Glutamatergic neuron (in vitro differentiated cells): ENCODE data around the gene RAD51B. TPM values are rescaled to one million over a fixed set of nuclear protein-coding genes. Genes with fewer than 3 reads are reported as not detected.

ENCODE experiments used
- DNase-seq: peaks from one replicate; pipeline ENCODE4 v3.0.0; 2022
- H3K27ac Mint-ChIP-seq: one replicate; pipeline ENCODE4 v1.8.0; 2020; ENCODE audit warnings: mild to moderate bottlenecking, mixed read lengths, inconsistent platforms; ENCODE audit not compliant: unreplicated experiment
- H3K27me3 Mint-ChIP-seq: one replicate; pipeline ENCODE4 v1.8.0; 2020; ENCODE audit warnings: mild to moderate bottlenecking, moderate library complexity, mixed read lengths, inconsistent platforms; ENCODE audit not compliant: unreplicated experiment
- H3K36me3 Mint-ChIP-seq: one replicate; pipeline ENCODE4 v1.8.0; 2020; ENCODE audit warnings: mild to moderate bottlenecking, mixed read lengths, inconsistent platforms; ENCODE audit not compliant: unreplicated experiment
- H3K4me1 Mint-ChIP-seq: one replicate; pipeline ENCODE4 v1.8.0; 2020; ENCODE audit warnings: mild to moderate bottlenecking, low read depth, mixed read lengths, inconsistent platforms; ENCODE audit not compliant: unreplicated experiment
- H3K4me3 Mint-ChIP-seq: one replicate; pipeline ENCODE4 v1.8.0; 2020; ENCODE audit warnings: mild to moderate bottlenecking, mixed read lengths, inconsistent platforms; ENCODE audit not compliant: unreplicated experiment
- H3K9me3 Mint-ChIP-seq: one replicate; pipeline ENCODE4 v1.8.0; 2020; ENCODE audit warnings: mild to moderate bottlenecking, moderate library complexity, mixed read lengths, inconsistent platforms; ENCODE audit not compliant: unreplicated experiment
- CTCF ChIP-seq: fragments of 200-600 bp; sonication (generic); IDR thresholded peaks from one replicate; pipeline ENCODE4 v1.5.0; 2021; ENCODE audit not compliant: partially characterized antibody, unreplicated experiment
- total RNA-seq: library from RNA; stranded (reverse); fragmentation: NEBNext Ultra II Directional; extraction: Animal tissue kit (Norgen Biotek cat#: 25700); gene quantifications from one replicate; pipeline ENCODE4 v1.2.1, GENCODE V29; 2021; ENCODE audit not compliant: unreplicated experiment

RAD51B gene
- total RNA-seq, 1 donor from 2014 or later = 9.7 TPM

GRCh38 chr14:68757618-68758081 lies 938.1 kb downstream of the RAD51B start:
- H3K4me3 Mint-ChIP-seq = no peak overlapping the region
- TF ChIP-seq CTCF = no peak
- H3K27me3 Mint-ChIP-seq = peaks cover 3% of the 10 kb centered on the region
- H3K36me3 Mint-ChIP-seq = no peaks in the 10 kb centered on the region
- peaks cover 5% of the 10 kb centered on the region for H3K4me1 Mint-ChIP-seq
- H3K9me3 Mint-ChIP-seq = no peaks in the 10 kb centered on the region
- H3K27ac Mint-ChIP-seq = no peak overlapping the region
- DNase-seq = no peak

GRCh38 chr14:68758301-68758700 lies 938.7 kb downstream of the RAD51B start:
- no peaks in the 10 kb centered on the region for H3K36me3 Mint-ChIP-seq
- H3K4me1 Mint-ChIP-seq = peaks cover 6% of the 10 kb centered on the region
- no peak for TF ChIP-seq CTCF
- no peak overlapping the region for H3K4me3 Mint-ChIP-seq
- H3K9me3 Mint-ChIP-seq = no peaks in the 10 kb centered on the region
- no peak for DNase-seq
- H3K27ac Mint-ChIP-seq = no peak overlapping the region
- H3K27me3 Mint-ChIP-seq = peaks cover 3% of the 10 kb centered on the region

- Mint-ChIP-seq H3K27me3 (peaks cover 3% of the 10 kb centered on the region), H3K4me3 (no peak overlapping the region), H3K36me3 (no peaks in the 10 kb centered on the region), H3K9me3 (no peaks in the 10 kb centered on the region), H3K27ac (no peak overlapping the region), H3K4me1 (peaks cover 6% of the 10 kb centered on the region)
- no peak for TF ChIP-seq CTCF
- no peak for DNase-seq
Measured at GRCh38 chr14:68759017-68759560, 939.5 kb downstream of the RAD51B start.

GRCh38 chr14:68759937-68760336 lies 940.4 kb downstream of the RAD51B start:
- no peaks in the 10 kb centered on the region for H3K36me3 Mint-ChIP-seq
- H3K27me3 Mint-ChIP-seq = peaks cover 3% of the 10 kb centered on the region
- no peak for DNase-seq
- no peak overlapping the region for H3K4me3 Mint-ChIP-seq
- TF ChIP-seq CTCF = no peak
- H3K27ac Mint-ChIP-seq = no peak overlapping the region
- H3K9me3 Mint-ChIP-seq = no peaks in the 10 kb centered on the region
- H3K4me1 Mint-ChIP-seq = peaks cover 6% of the 10 kb centered on the region

GRCh38 chr14:68760761-68761160 lies 941.2 kb downstream of the RAD51B start:
- H3K4me3 Mint-ChIP-seq = no peak overlapping the region
- H3K36me3 Mint-ChIP-seq = no peaks in the 10 kb centered on the region
- peaks cover 2% of the 10 kb centered on the region for H3K9me3 Mint-ChIP-seq
- no peak for TF ChIP-seq CTCF
- DNase-seq = no peak
- H3K4me1 Mint-ChIP-seq = peaks cover 6% of the 10 kb centered on the region
- H3K27me3 Mint-ChIP-seq = peaks cover 8% of the 10 kb centered on the region
- no peak overlapping the region for H3K27ac Mint-ChIP-seq
